Thoracic aorta (tissue), 2 donors: Measurements from ENCODE around the gene RAPGEF2. TPM values are rescaled to one million over a fixed set of nuclear protein-coding genes. Genes with fewer than 3 reads are reported as not detected.

Source experiments
- ATAC-seq: fragments of 150-250 bp; one replicate; pipeline ENCODE4 v1.8.0; 2017; ENCODE audit warnings: low read depth; ENCODE audit not compliant: insufficient number of reproducible peaks, low FRiP score
- DNase-seq: peaks from one replicate; pipeline ENCODE4 v3.0.0-alpha.2; 2020; ENCODE audit warnings: low spot score
- H3K27ac ChIP-seq, 2 donors: fragments of 200-600 bp; sonication (generic); 1 replicate in 1 of 2; 2 replicates in 1 of 2; pipeline ENCODE4 v1.5.1; 2016; ENCODE audit warnings: mild to moderate bottlenecking in 2 of 2, moderate library complexity in 2 of 2
- H3K27me3 ChIP-seq: fragments of 200-600 bp; sonication (generic); replicated peaks from 2 replicates; pipeline ENCODE4 v1.6.0; 2016; ENCODE audit warnings: mild to moderate bottlenecking; ENCODE audit not compliant: insufficient read depth
- H3K36me3 ChIP-seq: fragments of 200-600 bp; sonication (generic); one replicate; pipeline ENCODE4 v1.5.1; 2016
- H3K4me1 ChIP-seq, 2 donors: fragments of 200-600 bp; sonication (generic); 1 replicate in 1 of 2; 2 replicates in 1 of 2; pipeline versions ENCODE4 v1.5.1 to v1.6.0; 2016; ENCODE audit warnings: low read depth in 2 of 2, mild to moderate bottlenecking in 1 of 2; ENCODE audit not compliant: control insufficient read depth in 1 of 2
- H3K4me3 ChIP-seq: fragments of 200-600 bp; sonication (generic); 2 replicates; pipeline ENCODE4 v1.5.1; 2016; ENCODE audit warnings: mild to moderate bottlenecking
- H3K9me3 ChIP-seq: fragments of 200-600 bp; sonication (generic); 2 replicates; pipeline ENCODE4 v1.5.1; 2016
- CTCF ChIP-seq: fragments of 200-600 bp; sonication (generic); IDR thresholded peaks from one replicate; pipeline ENCODE4 v1.5.1; 2019; ENCODE audit warnings: antibody characterized with exemption
- total RNA-seq, 2 donors: library from RNA; depleted of rRNA; stranded (reverse); fragments of >200 nt; gene quantifications; one replicate each; pipeline versions ENCODE4 v1.1.0 to v1.2.3, GENCODE V29; 2016

The RAPGEF2 gene
- total RNA-seq, 2 donors from 2014 or later = 63.0 to 63.6 TPM

- no peak for DNase-seq
- H3K36me3 ChIP-seq = no peaks in the 10 kb centered on the region
- no peaks in the 10 kb centered on the region for H3K27me3 ChIP-seq
- no peak overlapping the region for H3K4me3 ChIP-seq
- no peak for ATAC-seq
- TF ChIP-seq CTCF = no peak
- peaks cover 42 to 50% of the 10 kb centered on the region in 2 donors for H3K4me1 ChIP-seq
- H3K27ac ChIP-seq = no peak overlapping the region
- H3K9me3 ChIP-seq = no peaks in the 10 kb centered on the region
Observed at GRCh38 chr4:159142681-159143384, 40.0 kb downstream of the RAPGEF2 start.

- DNase-seq (no peak), ATAC-seq (no peak)
- no peak overlapping the region for H3K27ac ChIP-seq
- peaks cover 42 to 56% of the 10 kb centered on the region in 2 donors for H3K4me1 ChIP-seq
- no peak for TF ChIP-seq CTCF
- H3K36me3 ChIP-seq = no peaks in the 10 kb centered on the region
- H3K27me3 ChIP-seq = no peaks in the 10 kb centered on the region
- no peaks in the 10 kb centered on the region for H3K9me3 ChIP-seq
- H3K4me3 ChIP-seq = no peak overlapping the region
Observed at GRCh38 chr4:159143687-159144086, 40.8 kb downstream of the RAPGEF2 start.

- no peak for TF ChIP-seq CTCF
- Histone ChIP-seq H3K36me3 (no peaks in the 10 kb centered on the region), H3K4me3 (no peak overlapping the region), H3K27me3 (no peaks in the 10 kb centered on the region), H3K4me1 (peaks cover 42 to 59% of the 10 kb centered on the region in 2 donors), H3K9me3 (no peaks in the 10 kb centered on the region), H3K27ac (no peak overlapping the region)
- DNase-seq (no peak), ATAC-seq (no peak)
Observed at GRCh38 chr4:159144112-159144694, 41.3 kb downstream of the RAPGEF2 start.

- no peak overlapping the region for H3K27ac ChIP-seq
Observed at GRCh38 chr4:159145318-159145991, 42.6 kb downstream of the RAPGEF2 start.

More at GRCh38 chr4:159145318-159145991, 42.6 kb downstream of the RAPGEF2 start:
- TF ChIP-seq CTCF = no peak
- DNase-seq (no peak), ATAC-seq (no peak)
- Histone ChIP-seq H3K4me3 (no peak overlapping the region), H3K27me3 (no peaks in the 10 kb centered on the region), H3K9me3 (no peaks in the 10 kb centered on the region), H3K4me1 (peaks cover 36 to 62% of the 10 kb centered on the region in 2 donors), H3K36me3 (no peaks in the 10 kb centered on the region)
